Parathyroid adenoma (tissue), 2 donors: ENCODE data around the gene MICU2.

Source experiments
- H2AFZ ChIP-seq: fragments of 300-600 bp; sonication (generic); one replicate; pipeline ENCODE4 v1.7.0; 2017; ENCODE audit warnings: antibody characterized with exemption, mild to moderate bottlenecking
- H3K27ac ChIP-seq: fragments of 300-600 bp; sonication (generic); one replicate; pipeline ENCODE4 v1.7.0; 2017
- H3K27me3 ChIP-seq: fragments of 300-600 bp; sonication (generic); one replicate; pipeline ENCODE4 v1.7.0; 2017; ENCODE audit warnings: low read length; ENCODE audit not compliant: control insufficient read depth, insufficient read depth
- H3K36me3 ChIP-seq: fragments of 300-600 bp; sonication (generic); one replicate; pipeline ENCODE4 v1.7.0; 2017; ENCODE audit warnings: low read length; ENCODE audit not compliant: control insufficient read depth, insufficient read depth
- H3K4me1 ChIP-seq: fragments of 300-600 bp; sonication (generic); one replicate; pipeline ENCODE4 v1.7.0; 2017; ENCODE audit warnings: control low read depth
- H3K4me2 ChIP-seq: fragments of 300-600 bp; sonication (generic); one replicate; pipeline ENCODE4 v1.7.0; 2017; ENCODE audit warnings: low read length
- H3K4me3 ChIP-seq: fragments of 300-600 bp; sonication (generic); one replicate; pipeline ENCODE4 v1.7.0; 2017; ENCODE audit warnings: low read depth, low read length
- H3K79me2 ChIP-seq: fragments of 300-600 bp; sonication (generic); one replicate; pipeline ENCODE4 v1.7.0; 2017; ENCODE audit warnings: control low read depth
- H3K9ac ChIP-seq: fragments of 300-600 bp; sonication (generic); one replicate; pipeline ENCODE4 v1.7.0; 2017; ENCODE audit warnings: mild to moderate bottlenecking
- H3K9me3 ChIP-seq: fragments of 300-600 bp; sonication (generic); one replicate; pipeline ENCODE4 v1.7.0; 2017; ENCODE audit warnings: low read length; ENCODE audit not compliant: control insufficient read depth
- TF ChIP-seq, protein P1 (sequence below): fragments of 300-600 bp; sonication (generic); IDR thresholded peaks from one replicate; pipeline ENCODE4 v1.7.0; 2017; ENCODE audit warnings: antibody characterized with exemption, mild to moderate bottlenecking
- donor health status: primary hyperparathyroidism.

Gene MICU2

DNA sequence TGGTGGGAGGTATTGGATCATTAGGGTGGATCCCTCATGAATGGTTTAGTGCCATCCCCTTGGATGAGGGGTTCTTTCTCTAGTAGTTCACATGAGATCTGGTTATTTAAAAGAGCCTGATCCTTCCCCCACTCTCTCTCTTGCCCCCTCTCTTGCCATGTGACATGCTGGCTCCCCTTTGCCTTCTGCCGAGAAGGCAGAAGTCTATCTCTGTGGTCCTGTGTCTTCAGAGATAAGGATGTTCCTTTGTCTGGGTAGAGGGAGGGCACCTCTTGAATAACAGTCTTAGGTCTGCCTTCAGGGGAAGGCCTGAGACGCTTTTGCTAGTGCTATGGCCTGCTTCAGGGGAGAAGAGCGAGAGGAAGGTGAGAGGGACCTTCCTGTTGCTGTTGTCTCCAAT, 142.8 kb downstream of the MICU2 start:
- H3K9ac ChIP-seq, result no peak overlapping the region
- peaks cover 5% of the 10 kb centered on the region for H3K79me2 ChIP-seq
- H3K9me3 ChIP-seq, result no peaks in the 10 kb centered on the region
- TF ChIP-seq, protein P1, sequence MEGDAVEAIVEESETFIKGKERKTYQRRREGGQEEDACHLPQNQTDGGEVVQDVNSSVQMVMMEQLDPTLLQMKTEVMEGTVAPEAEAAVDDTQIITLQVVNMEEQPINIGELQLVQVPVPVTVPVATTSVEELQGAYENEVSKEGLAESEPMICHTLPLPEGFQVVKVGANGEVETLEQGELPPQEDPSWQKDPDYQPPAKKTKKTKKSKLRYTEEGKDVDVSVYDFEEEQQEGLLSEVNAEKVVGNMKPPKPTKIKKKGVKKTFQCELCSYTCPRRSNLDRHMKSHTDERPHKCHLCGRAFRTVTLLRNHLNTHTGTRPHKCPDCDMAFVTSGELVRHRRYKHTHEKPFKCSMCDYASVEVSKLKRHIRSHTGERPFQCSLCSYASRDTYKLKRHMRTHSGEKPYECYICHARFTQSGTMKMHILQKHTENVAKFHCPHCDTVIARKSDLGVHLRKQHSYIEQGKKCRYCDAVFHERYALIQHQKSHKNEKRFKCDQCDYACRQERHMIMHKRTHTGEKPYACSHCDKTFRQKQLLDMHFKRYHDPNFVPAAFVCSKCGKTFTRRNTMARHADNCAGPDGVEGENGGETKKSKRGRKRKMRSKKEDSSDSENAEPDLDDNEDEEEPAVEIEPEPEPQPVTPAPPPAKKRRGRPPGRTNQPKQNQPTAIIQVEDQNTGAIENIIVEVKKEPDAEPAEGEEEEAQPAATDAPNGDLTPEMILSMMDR, result no peak
- no peaks in the 10 kb centered on the region for H3K27me3 ChIP-seq
- H3K27ac ChIP-seq, result no peak overlapping the region
- H3K4me3 ChIP-seq, result no peak overlapping the region
- H3K4me1 ChIP-seq, result no peaks in the 10 kb centered on the region
- H2AFZ ChIP-seq, result no peak overlapping the region
- no peaks in the 10 kb centered on the region for H3K36me3 ChIP-seq
- no peak overlapping the region for H3K4me2 ChIP-seq

- peaks cover 12% of the 10 kb centered on the region for H3K79me2 ChIP-seq
- TF ChIP-seq, protein P1, result no peak
- peak within 1 kb of the TSS; percentile 21 for H3K9ac ChIP-seq
- H3K4me1 ChIP-seq, result no peaks in the 10 kb centered on the region
- H3K36me3 ChIP-seq, result no peaks in the 10 kb centered on the region
- H3K9me3 ChIP-seq, result no peaks in the 10 kb centered on the region
- peak within 1 kb of the TSS; percentile 99 for H3K4me3 ChIP-seq
- peak within 1 kb of the TSS; percentile 76 for H3K4me2 ChIP-seq
- peak within 1 kb of the TSS; percentile 74 for H3K27ac ChIP-seq
- H2AFZ ChIP-seq, result peak within 1 kb of the TSS; percentile 80
- no peaks in the 10 kb centered on the region for H3K27me3 ChIP-seq
Observed at GRCh38 chr13:21458813-21459701, 144.9 kb downstream of the MICU2 start, which contains the start of gene ZDHHC20. Gene ZDHHC20, minus strand, starts transcription at chr13:21459303. Its CDS starts 132 bp downstream, at chr13:21459171.

- Histone ChIP-seq H2AFZ (peak overlapping the region; percentile 80), H3K4me2 (peak overlapping the region; percentile 76), H3K9ac (peak overlapping the region; percentile 21), H3K4me3 (peak overlapping the region; percentile 99), H3K36me3 (no peaks in the 10 kb centered on the region), H3K4me1 (no peaks in the 10 kb centered on the region), H3K27me3 (no peaks in the 10 kb centered on the region), H3K79me2 (peaks cover 18% of the 10 kb centered on the region), H3K9me3 (no peaks in the 10 kb centered on the region), H3K27ac (peak overlapping the region; percentile 74)
- TF ChIP-seq, protein P1, result no peak
Observed at GRCh38 chr13:21458451-21458812, 145.5 kb downstream of the MICU2 start.

GRCh38 chr13:21453387-21454081, 150.4 kb downstream of the MICU2 start:
- Histone ChIP-seq H3K4me1 (no peaks in the 10 kb centered on the region), H3K9me3 (no peaks in the 10 kb centered on the region), H3K79me2 (peaks cover 27% of the 10 kb centered on the region), H3K27ac (no peak overlapping the region), H2AFZ (no peak overlapping the region), H3K4me3 (no peak overlapping the region), H3K27me3 (no peaks in the 10 kb centered on the region), H3K9ac (no peak overlapping the region), H3K4me2 (no peak overlapping the region), H3K36me3 (no peaks in the 10 kb centered on the region)
- TF ChIP-seq, protein P1, result no peak
